ENCODE results near the gene OLFML2B. TPM values are rescaled to one million over a fixed set of nuclear protein-coding genes. Genes with fewer than 3 reads are reported as not detected.

Gene OLFML2B
- total and polyA plus RNA-seq, 2 donors (not counting 1 experiment from before 2014, with no cell fraction given): 5.1 to 7.2 TPM

GRCh38 chr1:161954466-161954865 is 69.2 kb downstream of the OLFML2B start:
- DNase-seq (ENCODE audit: low read depth in 2 of 2): peak; percentile 21 to 63
- Histone ChIP-seq H2AFZ (ENCODE audit: low read length) (no peak overlapping the region), H4K20me1 (ENCODE audit: control insufficient read depth, extremely low read depth, insufficient read depth, low read length) (no peaks in the 10 kb centered on the region), H3K9ac (ENCODE audit: insufficient read depth, low read length) (no peak overlapping the region), H3K9me3 (ENCODE audit: control insufficient read depth, insufficient read depth, low read depth, low read length) (no peaks in the 10 kb centered on the region), H3K4me2 (ENCODE audit: extremely low read depth, insufficient read depth, low read length) (no peak overlapping the region), H3K4me1 (ENCODE audit: control insufficient read depth, extremely low read depth, insufficient read depth, low read length) (peaks cover 11% of the 10 kb centered on the region), H3K4me3 (replicated peaks in 1 of 4; ENCODE audit: control extremely low read depth in 1 of 4, insufficient read depth in 1 of 4, low read depth in 3 of 4, low read length in 4 of 4) (no peak overlapping the region), H3K27me3 (ENCODE audit: control insufficient read depth, insufficient read depth, low read length) (no peaks in the 10 kb centered on the region), H3K79me2 (ENCODE audit: control insufficient read depth, insufficient read depth, low read length) (no peaks in the 10 kb centered on the region), H3K27ac (ENCODE audit: insufficient read depth, low read length) (no peak overlapping the region), H3K36me3 (ENCODE audit: control insufficient read depth, insufficient read depth, low read length) (no peaks in the 10 kb centered on the region)
- TF ChIP-seq EZH2 (IDR thresholded peaks at IDR 0.05; ENCODE audit: low read length, missing control alignments): no peak
- TF ChIP-seq CTCF (conservative IDR thresholded peaks at IDR 0.05 in 1 of 2, IDR thresholded peaks at IDR 0.05 in 1 of 2; ENCODE audit: low read depth in 1 of 2, low read length in 2 of 2): no peak

- no peak overlapping the region for H3K4me2 ChIP-seq (ENCODE audit: extremely low read depth, insufficient read depth, low read length)
- H4K20me1 ChIP-seq (ENCODE audit: control insufficient read depth, extremely low read depth, insufficient read depth, low read length): no peaks in the 10 kb centered on the region
- no peak overlapping the region for H3K4me3 ChIP-seq (replicated peaks in 1 of 4; ENCODE audit: control extremely low read depth in 1 of 4, insufficient read depth in 1 of 4, low read depth in 3 of 4, low read length in 4 of 4)
- peaks cover 11% of the 10 kb centered on the region for H3K4me1 ChIP-seq (ENCODE audit: control insufficient read depth, extremely low read depth, insufficient read depth, low read length)
- H3K36me3 ChIP-seq (ENCODE audit: control insufficient read depth, insufficient read depth, low read length): no peaks in the 10 kb centered on the region
- no peak overlapping the region for H3K9ac ChIP-seq (ENCODE audit: insufficient read depth, low read length)
- TF ChIP-seq EZH2 (IDR thresholded peaks at IDR 0.05; ENCODE audit: low read length, missing control alignments) (no peak), CTCF (conservative IDR thresholded peaks at IDR 0.05 in 1 of 2, IDR thresholded peaks at IDR 0.05 in 1 of 2; ENCODE audit: low read depth in 1 of 2, low read length in 2 of 2) (no peak)
- DNase-seq (ENCODE audit: low read depth in 2 of 2): peak in 1 of 2 donors; percentile 23
- H3K9me3 ChIP-seq (ENCODE audit: control insufficient read depth, insufficient read depth, low read depth, low read length): no peaks in the 10 kb centered on the region
- no peaks in the 10 kb centered on the region for H3K79me2 ChIP-seq (ENCODE audit: control insufficient read depth, insufficient read depth, low read length)
- H2AFZ ChIP-seq (ENCODE audit: low read length): no peak overlapping the region
- H3K27me3 ChIP-seq (ENCODE audit: control insufficient read depth, insufficient read depth, low read length): no peaks in the 10 kb centered on the region
- H3K27ac ChIP-seq (ENCODE audit: insufficient read depth, low read length): no peak overlapping the region
These were observed 69.6 kb downstream of the OLFML2B start for GRCh38 chr1:161954050-161954449.

- no peaks in the 10 kb centered on the region for H3K79me2 ChIP-seq (ENCODE audit: control insufficient read depth, insufficient read depth, low read length)
- no peak overlapping the region for H3K4me3 ChIP-seq (replicated peaks in 1 of 4; ENCODE audit: control extremely low read depth in 1 of 4, insufficient read depth in 1 of 4, low read depth in 3 of 4, low read length in 4 of 4)
- H2AFZ ChIP-seq (ENCODE audit: low read length): no peak overlapping the region
- H3K4me2 ChIP-seq (ENCODE audit: extremely low read depth, insufficient read depth, low read length): no peak overlapping the region
- no peak overlapping the region for H3K27ac ChIP-seq (ENCODE audit: insufficient read depth, low read length)
- H4K20me1 ChIP-seq (ENCODE audit: control insufficient read depth, extremely low read depth, insufficient read depth, low read length): no peaks in the 10 kb centered on the region
- no peaks in the 10 kb centered on the region for H3K9me3 ChIP-seq (ENCODE audit: control insufficient read depth, insufficient read depth, low read depth, low read length)
- H3K9ac ChIP-seq (ENCODE audit: insufficient read depth, low read length): no peak overlapping the region
- H3K36me3 ChIP-seq (ENCODE audit: control insufficient read depth, insufficient read depth, low read length): no peaks in the 10 kb centered on the region
- TF ChIP-seq EZH2 (IDR thresholded peaks at IDR 0.05; ENCODE audit: low read length, missing control alignments) (no peak), CTCF (conservative IDR thresholded peaks at IDR 0.05 in 1 of 2, IDR thresholded peaks at IDR 0.05 in 1 of 2; ENCODE audit: low read depth in 1 of 2, low read length in 2 of 2) (no peak)
- DNase-seq (ENCODE audit: low read depth in 2 of 2): no peak
- peaks cover 11% of the 10 kb centered on the region for H3K4me1 ChIP-seq (ENCODE audit: control insufficient read depth, extremely low read depth, insufficient read depth, low read length)
- H3K27me3 ChIP-seq (ENCODE audit: control insufficient read depth, insufficient read depth, low read length): no peaks in the 10 kb centered on the region
These were observed 70.3 kb downstream of the OLFML2B start for GRCh38 chr1:161953256-161953920.
